Measurements from ENCODE around the gene ARHGEF39.

ARHGEF39 gene

DNA sequence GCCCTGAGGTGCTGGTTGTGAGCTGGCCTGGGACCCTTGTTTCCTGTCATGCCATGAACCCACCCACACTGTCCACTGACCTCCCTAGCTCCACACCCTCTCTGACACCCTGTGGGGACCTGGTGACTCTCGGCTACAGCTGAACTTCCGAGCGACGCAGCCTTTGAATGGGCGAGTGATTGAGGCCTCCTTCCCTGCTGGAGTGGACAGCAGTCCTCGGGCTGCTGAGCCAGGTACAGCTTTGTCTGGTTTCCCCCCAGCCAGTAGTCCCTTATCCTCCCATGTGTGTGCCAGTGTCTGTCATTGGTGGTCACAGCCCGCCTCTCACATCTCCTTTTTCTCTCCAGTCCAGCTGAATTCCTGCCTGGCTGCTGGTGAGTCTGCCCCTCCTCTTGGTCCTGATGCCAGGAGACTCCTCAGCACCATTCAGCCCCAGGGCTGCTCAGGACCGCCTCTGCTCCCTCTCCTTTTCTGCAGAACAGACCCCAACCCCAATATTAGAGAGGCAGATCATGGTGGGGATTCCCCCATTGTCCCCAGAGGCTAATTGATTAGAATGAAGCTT is 14.9 kb upstream of the ARHGEF39 start:
- intact Hi-C loops (cut with DNase I) = no loop called here
- peak in 3 of 10 donors; percentile 30 to 61 (median 35) for DNase-seq

DNA sequence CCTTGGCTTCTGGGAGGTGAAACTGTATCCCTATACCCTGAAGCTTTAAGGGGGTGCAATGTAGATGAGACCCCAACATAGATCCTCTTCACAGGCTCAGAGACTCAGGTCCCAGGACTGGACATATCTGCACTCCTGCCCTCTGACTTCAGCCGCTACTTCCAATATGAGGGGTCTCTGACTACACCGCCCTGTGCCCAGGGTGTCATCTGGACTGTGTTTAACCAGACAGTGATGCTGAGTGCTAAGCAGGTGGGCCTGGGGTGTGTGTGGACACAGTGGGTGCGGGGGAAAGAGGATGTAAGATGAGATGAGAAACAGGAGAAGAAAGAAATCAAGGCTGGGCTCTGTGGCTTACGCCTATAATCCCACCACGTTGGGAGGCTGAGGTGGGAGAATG is 14.1 kb upstream of the ARHGEF39 start:
- peak in 2 of 10 donors; percentile 3 to 57 for DNase-seq
- intact Hi-C loops (cut with DNase I) = no loop called here

DNA sequence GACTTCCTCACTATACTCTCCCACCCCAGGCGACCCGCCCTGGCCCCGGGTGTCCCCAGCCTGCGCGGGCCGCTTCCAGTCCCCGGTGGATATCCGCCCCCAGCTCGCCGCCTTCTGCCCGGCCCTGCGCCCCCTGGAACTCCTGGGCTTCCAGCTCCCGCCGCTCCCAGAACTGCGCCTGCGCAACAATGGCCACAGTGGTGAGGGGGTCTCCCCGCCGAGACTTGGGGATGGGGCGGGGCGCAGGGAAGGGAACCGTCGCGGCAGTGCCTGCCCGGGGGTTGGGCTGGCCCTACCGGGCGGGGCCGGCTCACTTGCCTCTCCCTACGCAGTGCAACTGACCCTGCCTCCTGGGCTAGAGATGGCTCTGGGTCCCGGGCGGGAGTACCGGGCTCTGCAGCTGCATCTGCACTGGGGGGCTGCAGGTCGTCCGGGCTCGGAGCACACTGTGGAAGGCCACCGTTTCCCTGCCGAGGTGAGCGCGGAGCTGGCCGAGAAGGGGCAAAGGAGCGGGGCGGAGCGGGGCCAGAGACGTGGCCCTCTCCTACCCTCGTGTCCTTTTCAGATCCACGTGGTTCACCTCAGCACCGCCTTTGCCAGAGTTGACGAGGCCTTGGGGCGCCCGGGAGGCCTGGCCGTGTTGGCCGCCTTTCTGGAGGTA is 10.9 kb upstream of the ARHGEF39 start:
- intact Hi-C loops (cut with DNase I) = no loop called here
- peak in 7 of 10 donors; percentile 30 to 91 (median 42) for DNase-seq

DNA sequence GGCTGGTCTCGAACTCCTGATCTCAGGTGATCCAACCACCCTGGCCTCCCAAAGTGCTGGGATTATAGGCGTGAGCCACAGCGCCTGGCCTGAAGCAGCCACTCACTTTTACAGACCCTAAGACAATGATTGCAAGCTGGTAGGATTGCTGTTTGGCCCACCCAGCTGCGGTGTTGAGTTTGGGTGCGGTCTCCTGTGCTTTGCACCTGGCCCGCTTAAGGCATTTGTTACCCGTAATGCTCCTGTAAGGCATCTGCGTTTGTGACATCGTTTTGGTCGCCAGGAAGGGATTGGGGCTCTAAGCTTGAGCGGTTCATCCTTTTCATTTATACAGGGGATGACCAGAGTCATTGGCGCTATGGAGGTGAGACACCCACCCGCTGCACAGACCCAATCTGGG is 10.2 kb upstream of the ARHGEF39 start:
- DNase-seq = peak in 3 of 10 donors; percentile 10 to 31 (median 14)
- intact Hi-C loops (cut with DNase I) = no loop called here

DNA sequence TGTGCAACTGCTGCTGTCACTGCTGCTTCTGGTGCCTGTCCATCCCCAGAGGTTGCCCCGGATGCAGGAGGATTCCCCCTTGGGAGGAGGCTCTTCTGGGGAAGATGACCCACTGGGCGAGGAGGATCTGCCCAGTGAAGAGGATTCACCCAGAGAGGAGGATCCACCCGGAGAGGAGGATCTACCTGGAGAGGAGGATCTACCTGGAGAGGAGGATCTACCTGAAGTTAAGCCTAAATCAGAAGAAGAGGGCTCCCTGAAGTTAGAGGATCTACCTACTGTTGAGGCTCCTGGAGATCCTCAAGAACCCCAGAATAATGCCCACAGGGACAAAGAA is 9.0 kb upstream of the ARHGEF39 start:
- intact Hi-C loops (cut with DNase I) = no loop called here
- peak in 1 of 10 donors; percentile 45 for DNase-seq

DNA sequence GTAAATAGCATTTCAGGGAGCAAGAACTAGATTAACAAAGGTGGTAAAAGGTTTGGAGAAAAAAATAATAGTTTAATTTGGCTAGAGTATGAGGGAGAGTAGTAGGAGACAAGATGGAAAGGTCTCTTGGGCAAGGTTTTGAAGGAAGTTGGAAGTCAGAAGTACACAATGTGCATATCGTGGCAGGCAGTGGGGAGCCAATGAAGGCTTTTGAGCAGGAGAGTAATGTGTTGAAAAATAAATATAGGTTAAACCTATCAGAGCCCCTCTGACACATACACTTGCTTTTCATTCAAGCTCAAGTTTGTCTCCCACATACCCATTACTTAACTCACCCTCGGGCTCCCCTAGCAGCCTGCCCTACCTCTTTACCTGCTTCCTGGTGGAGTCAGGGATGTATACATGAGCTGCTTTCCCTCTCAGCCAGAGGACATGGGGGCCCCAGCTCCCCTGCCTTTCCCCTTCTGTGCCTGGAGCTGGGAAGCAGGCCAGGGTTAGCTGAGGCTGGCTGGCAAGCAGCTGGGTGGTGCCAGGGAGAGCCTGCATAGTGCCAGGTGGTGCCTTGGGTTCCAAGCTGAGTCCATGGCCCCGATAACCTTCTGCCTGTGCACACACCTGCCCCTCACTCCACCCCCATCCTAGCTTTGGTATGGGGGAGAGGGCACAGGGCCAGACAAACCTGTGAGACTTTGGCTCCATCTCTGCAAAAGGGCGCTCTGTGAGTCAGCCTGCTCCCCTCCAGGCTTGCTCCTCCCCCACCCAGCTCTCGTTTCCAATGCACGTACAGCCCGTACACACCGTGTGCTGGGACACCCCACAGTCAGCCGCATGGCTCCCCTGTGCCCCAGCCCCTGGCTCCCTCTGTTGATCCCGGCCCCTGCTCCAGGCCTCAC is 8.4 kb upstream of the ARHGEF39 start, which contains the start of gene CA9:
CA9 (plus strand) TSS at position 797 of the 893 bp plus-strand sequence; CDS start at position 829, 32 bp downstream.
- DNase-seq = peak in 4 of 10 donors; percentile 45 to 88 (median 78)
- intact Hi-C loops (cut with DNase I) = no loop called here

DNA sequence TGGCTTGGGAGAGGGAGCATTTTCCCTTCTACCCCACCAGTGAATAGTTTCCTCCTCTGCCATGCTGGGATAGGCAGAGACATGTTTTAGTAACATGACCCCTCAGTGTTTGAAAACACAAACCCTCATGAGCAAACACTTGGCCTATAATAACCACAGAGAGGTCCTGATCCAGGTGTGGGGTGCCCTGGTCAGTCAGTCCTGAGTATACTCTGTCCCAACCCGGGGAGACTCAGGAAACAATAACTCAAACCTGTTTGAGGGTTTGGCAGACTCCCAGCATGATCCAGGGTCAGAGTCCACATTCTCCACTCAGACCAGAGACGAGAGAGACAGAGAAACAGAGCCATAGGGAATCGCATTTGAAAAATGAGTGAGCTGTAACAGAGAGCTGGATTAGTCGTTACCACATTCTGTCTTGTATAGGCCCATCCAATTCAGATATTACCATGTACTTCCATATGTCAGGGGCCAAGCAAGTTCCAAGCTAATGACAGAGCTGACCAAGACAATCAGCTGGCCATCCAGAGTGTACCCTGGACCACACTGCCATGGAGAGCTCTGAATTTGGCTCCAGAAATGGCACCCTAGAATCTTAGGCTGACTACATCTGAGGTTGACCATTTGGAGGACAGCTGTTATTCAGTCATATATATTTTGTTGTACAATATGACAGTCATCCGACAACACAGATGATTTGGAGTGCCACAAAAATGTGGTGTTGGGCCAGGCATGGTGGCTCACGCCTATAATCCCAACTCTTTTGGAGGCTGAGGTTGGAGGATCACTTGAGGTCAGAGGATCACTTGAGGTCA is 4.5 kb upstream of the ARHGEF39 start:
- intact Hi-C loops (cut with DNase I) = no loop called here

DNA sequence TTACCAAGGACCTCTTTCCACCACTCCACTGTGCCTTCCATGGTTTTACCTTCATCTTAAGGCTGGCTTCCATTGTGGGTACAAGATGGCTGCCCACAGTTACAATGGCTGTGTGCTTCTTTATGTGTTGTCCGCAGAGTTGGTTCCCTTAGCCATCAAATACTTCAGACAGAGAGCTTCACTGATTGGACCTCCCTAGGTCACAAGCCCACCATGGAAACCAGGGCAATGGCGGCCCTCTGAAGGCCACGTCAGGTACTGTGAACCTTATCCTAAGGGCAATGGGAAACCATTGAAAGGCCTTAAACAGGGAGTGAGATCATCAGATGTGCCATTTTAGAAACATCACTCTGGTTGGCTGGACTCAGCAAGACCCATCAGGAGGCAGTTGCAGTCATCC is 2.9 kb upstream of the ARHGEF39 start:
- peak in 1 of 10 donors; percentile 18 for DNase-seq
- intact Hi-C loops (cut with DNase I) = no loop called here

More for the DNA sequence above, 4.5 kb upstream of the ARHGEF39 start:
- DNase-seq = peak in 2 of 10 donors; percentile 6 to 29

DNA sequence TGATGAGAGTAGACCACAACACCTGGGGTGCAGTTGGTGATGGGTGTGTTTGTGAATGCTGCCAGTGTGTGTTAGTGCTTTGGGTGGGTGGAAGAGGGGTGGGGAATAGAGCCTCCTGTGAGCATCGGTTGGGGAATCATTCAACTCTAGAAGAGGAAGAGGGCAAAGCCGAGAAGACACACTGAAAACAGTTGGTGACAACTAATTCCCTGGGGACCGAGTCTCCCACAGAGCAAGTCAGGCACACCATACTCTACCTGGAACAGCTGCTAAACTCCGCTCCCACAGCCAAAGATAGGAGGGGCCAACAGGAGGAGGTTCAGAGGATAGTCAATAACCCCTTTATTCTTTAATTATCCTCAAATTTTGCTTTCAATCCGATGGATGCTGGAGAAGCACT is 1.6 kb upstream of the ARHGEF39 start:
- intact Hi-C loops (cut with DNase I) = no loop called here
- DNase-seq = peak in 1 of 10 donors; percentile 15

DNA sequence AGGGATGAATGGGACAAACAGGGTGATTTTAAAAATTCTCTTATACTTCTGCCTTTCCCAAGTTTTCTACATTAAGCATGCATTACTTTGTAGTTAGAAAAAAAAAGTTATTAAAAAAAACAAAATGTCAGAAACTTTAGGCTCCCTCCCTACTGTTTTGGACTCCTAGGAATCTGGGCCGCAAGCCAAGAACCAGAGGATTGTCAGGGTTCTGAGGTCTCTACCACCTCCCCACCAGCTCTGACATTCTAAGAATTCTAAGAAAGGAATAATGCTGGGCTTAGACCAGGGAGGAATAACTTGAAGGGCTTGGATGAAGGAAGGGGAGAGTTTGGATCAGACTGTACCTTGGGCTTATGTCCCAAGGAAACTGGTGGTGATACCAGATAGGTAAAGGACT is 1.1 kb upstream of the ARHGEF39 start:
- intact Hi-C loops (cut with DNase I) = no loop called here
- no peak for DNase-seq

DNA sequence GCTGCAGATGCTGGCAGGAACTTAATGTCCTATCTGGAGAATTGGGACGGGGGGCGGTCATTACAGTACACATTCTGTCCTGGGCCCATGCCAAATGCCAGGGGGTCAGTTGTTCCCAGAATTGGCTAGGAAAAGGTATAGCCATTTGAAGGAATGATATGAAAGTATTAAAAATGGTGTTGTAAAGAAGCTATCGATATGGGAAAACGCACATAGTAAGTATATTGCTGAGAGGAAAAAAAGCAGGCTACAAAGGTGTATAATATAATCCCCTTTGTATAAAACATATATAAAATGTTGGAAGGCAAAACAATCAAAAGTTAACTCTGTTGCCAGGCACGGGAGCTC is 450 bp upstream of the ARHGEF39 start:
- DNase-seq = no peak
- intact Hi-C loops (cut with DNase I) = no loop called here

DNA sequence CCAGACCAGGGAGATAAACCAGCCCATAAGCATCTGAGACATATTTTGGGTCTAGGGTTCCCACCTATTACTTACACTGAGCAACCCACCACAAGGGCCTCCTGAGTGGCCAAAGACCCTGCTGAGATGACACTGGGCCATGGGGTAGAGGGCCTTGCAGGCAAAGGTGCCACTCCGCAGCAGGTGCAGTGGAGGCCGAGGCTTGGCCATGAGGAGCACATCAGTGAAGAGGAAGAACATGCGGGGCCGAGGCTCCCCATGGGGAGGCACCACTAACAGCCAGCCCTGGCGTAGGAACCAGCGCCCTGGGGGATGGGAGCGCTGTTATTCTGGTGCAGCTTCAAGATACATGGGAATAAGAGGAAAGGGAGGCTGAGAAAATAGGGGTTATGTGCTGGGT is 2.6 kb downstream of the ARHGEF39 start:
- intact Hi-C loops (cut with DNase I) = no loop called here
- DNase-seq = peak in 1 of 10 donors; percentile 77

DNA sequence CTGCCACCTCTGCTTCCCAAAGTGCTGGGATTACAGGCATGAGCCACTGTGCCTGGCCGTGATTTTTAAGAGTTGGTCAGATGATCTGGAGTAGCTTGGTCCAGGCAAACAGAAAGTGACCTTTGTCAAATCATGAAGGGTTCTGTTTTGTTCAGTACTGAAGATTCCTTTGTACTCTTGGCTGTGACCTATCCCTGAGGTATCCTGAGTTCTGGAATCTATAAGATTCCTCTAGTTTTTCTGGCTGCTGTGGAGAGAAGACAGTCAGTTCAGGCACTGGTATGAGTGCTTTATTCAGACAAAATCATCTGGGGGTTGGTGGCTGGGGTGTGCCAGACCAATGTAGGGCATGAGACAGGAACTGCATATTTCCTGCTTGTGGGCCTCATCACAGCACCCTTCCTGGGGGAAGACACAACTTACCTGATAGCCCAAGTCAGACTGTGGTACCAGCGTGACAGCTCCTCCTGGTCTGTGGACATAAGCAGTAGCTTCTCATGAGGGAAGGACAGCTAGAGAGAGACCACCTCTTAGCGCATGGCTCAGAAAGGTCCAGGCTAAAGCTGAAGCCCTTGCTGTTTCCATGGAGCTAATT is 3.1 kb downstream of the ARHGEF39 start:
- DNase-seq = peak in 1 of 10 donors; percentile 29
- intact Hi-C loops (cut with DNase I) = no loop called here

DNA sequence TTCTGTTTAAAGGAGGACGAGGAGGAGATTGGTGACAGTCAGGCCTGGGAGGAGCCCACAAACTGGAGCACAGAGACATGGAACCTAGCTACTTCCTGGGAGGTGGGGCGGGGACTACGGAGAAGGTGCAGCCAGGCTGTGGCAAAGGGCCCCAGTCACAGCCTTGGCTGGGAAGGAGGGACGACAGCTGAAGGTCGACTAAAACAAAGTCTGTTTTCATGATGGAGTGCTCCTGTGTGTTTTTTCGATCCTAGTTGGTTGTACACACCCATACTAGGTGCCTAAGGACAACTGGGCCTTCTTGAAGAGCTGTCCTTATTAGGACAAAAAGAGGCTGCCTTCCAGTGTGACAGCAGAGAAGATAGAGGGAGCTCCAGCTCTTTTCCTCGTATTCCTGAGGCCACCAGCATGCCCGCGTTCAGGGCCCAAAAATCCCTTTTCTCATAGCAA is 4.0 kb downstream of the ARHGEF39 start:
- intact Hi-C loops (cut with DNase I) = no loop called here
- peak in 1 of 10 donors; percentile 86 for DNase-seq

DNA sequence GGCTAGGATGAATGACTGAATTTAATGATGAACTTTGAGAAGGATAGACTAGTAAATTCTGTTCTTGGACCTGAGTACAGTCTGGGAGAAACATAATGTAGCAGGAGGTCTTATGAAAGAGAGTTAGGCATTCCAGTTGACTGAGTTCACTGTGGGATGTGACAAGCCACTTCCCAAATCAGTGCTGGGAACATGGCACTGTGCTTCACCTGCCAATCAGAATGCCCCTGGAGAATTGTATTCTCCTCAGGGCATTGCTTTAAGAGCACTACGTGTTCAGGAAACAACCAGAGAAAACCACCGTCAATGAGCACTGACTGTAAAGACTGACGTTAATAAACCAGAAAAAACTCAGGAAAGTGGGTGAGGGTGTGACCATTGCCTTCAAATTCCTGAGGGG is 5.7 kb downstream of the ARHGEF39 start:
- intact Hi-C loops (cut with DNase I) = loop anchor here (5.0 to 10.0 kb wide), 3 partner anchors 38 to 165 kb away; partner anchors contain the start of genes RUSC2 and SPAG8
- no peak for DNase-seq

DNA sequence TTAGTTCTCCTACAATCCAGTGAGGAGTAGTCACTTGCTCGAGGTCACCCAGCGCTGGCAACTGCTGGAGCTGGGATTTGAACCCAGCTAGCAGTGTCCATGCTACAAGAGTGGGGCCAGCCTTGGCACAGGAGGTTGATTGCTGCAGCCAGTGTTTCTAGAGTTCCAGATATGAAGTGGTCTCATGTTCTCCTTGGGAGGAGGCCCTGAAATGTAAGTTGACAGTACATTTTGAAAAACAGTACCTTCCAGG is 6.1 kb downstream of the ARHGEF39 start:
- intact Hi-C loops (cut with DNase I) = loop anchor here (5.0 to 10.0 kb wide), 3 partner anchors 38 to 164 kb away; partner anchors contain the start of genes RUSC2 and SPAG8

DNA sequence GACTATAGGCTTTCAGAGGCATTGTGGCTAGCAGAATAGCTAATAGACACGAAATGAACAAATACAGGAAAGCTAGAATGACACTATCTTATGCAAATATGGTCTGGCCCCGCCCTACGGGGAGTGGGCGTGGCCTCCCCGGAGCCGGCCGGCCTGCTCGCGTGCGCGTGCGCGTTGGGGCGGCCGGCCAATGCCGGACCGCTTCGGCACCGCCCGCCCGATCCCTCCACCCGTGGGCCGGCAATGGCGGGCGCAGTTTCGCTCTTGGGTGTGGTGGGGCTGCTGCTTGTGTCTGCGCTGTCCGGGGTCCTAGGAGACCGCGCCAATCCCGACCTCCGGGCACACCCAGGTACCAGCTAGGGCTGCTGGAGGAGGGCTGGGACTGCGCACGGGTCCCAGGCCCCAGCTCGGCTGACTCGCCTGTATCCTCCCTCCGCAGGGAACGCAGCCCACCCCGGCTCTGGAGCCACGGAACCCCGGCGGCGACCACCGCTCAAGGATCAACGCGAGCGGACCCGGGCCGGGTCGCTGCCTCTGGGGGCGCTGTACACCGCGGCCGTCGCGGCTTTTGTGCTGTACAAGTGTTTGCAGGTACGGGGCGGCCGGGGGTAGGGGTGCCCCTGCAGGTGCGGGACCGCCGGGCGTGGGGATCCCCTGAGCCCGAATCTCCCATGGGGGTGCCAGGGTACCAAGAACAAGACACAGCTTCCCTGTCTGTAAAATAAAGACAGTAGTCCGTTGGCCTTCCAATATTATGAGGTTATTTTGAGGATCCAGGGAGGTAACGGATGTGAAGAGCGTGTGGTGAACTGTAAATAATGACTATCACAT is 6.6 kb downstream of the ARHGEF39 start, which contains the start of gene CCDC107:
CCDC107 (plus strand) TSS at position 156 of the 831 bp plus-strand sequence; CDS start at position 244, 88 bp downstream.
- intact Hi-C loops (cut with DNase I) = loop anchor here (5.0 to 10.0 kb wide), 3 partner anchors 39 to 164 kb away; partner anchors contain the start of genes RUSC2 and SPAG8
- DNase-seq = peak; percentile 70 to 98 (median 81)

More for the DNA sequence above, 6.1 kb downstream of the ARHGEF39 start:
- peak in 3 of 10 donors; percentile 41 to 88 (median 83) for DNase-seq

DNA sequence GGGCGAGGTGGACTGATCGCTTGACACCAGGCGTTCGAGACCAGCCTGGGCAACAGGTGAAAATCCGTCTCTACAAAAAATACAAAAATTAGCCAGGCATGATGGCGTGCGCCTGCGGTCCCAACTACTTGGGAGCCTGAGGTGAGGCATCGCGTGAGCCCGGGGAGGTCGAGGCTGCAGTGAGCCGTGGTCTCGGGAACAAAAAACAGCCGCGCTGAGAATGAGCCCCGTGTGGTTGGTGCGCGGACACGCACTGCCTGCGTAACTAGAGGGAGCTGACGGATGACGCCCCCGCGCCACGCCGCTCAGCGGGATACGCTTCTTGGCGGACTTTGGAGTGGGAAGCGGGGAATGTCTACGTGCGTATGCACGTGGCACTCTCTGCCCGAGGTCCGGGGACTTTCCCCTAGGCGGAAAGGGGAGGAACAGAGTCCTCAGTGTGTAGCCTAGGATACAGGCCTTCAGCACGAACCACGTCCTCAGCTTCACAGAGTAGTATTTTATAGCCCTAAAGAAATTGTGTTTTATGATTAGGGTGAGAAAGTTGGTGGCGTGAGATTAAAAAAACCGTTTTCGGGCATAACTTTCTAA is 7.4 kb downstream of the ARHGEF39 start, which contains the start of gene RMRP:
RMRP (minus strand) TSS at position 474 of the 591 bp plus-strand sequence.
- intact Hi-C loops (cut with DNase I) = loop anchor here (2.0 to 10.0 kb wide), 4 partner anchors 40 to 163 kb away; partner anchors contain the start of genes CREB3, RUSC2, SPAG8 and TLN1
- DNase-seq = peak; percentile 88 to 100 (median 98)
